H9 (cell line): ENCODE results near the gene PPP1R12B. TPM values are rescaled to one million over a fixed set of nuclear protein-coding genes. Genes with fewer than 3 reads are reported as not detected.

Experiments
- DNase-seq: peaks from one replicate; pipeline ENCODE4 v3.0.0-alpha.2; 2017
- H2AFZ ChIP-seq: one replicate; pipeline ENCODE4 v1.6.1; 2013; ENCODE audit warnings: mild to moderate bottlenecking, low read length, control low read depth, moderate library complexity
- H2AK5ac ChIP-seq: 2 replicates; pipeline ENCODE4 v1.6.1; 2013; ENCODE audit warnings: low read length, control low read depth, mixed read lengths; ENCODE audit not compliant: insufficient read length
- H2BK120ac ChIP-seq: one replicate; pipeline ENCODE4 v1.6.1; 2013; ENCODE audit warnings: low read depth, mild to moderate bottlenecking, low read length, control low read depth, inconsistent platforms; ENCODE audit not compliant: poor library complexity, severe bottlenecking
- H2BK12ac ChIP-seq: 2 replicates; pipeline ENCODE4 v1.6.1; 2013; ENCODE audit warnings: low read length, control low read depth, mixed read lengths, low read depth; ENCODE audit not compliant: insufficient read length
- H2BK15ac ChIP-seq: 2 replicates; pipeline ENCODE4 v1.6.1; 2013; ENCODE audit warnings: low read depth, low read length, control low read depth
- H2BK20ac ChIP-seq: one replicate; pipeline ENCODE4 v1.6.1; 2013; ENCODE audit warnings: low read depth, mild to moderate bottlenecking, low read length, control low read depth, inconsistent platforms; ENCODE audit not compliant: poor library complexity, severe bottlenecking
- H2BK5ac ChIP-seq: 2 replicates; pipeline ENCODE4 v1.6.1; 2013; ENCODE audit warnings: low read length, control low read depth, mixed read lengths; ENCODE audit not compliant: insufficient read length
- H3K14ac ChIP-seq: 2 replicates; pipeline ENCODE4 v1.6.1; 2013; ENCODE audit warnings: low read length, control low read depth; ENCODE audit not compliant: insufficient read depth
- H3K18ac ChIP-seq: 2 replicates; pipeline ENCODE4 v1.6.1; 2013; ENCODE audit warnings: low read depth, mild to moderate bottlenecking, mixed read lengths, low read length, control low read depth; ENCODE audit not compliant: insufficient read length
- H3K23ac ChIP-seq: 2 replicates; pipeline ENCODE4 v1.6.1; 2013; ENCODE audit warnings: low read length, control low read depth, mixed read lengths, low read depth; ENCODE audit not compliant: insufficient read length
- H3K23me2 ChIP-seq: 2 replicates; pipeline ENCODE4 v1.6.1; 2013; ENCODE audit warnings: low read depth, mild to moderate bottlenecking, mixed read lengths, low read length, control low read depth; ENCODE audit not compliant: insufficient read length, poor library complexity, severe bottlenecking
- H3K27ac ChIP-seq: 2 replicates; pipeline ENCODE4 v1.5.1; 2013; ENCODE audit warnings: low read length, control low read depth, mixed read lengths, low read depth; ENCODE audit not compliant: insufficient read length
- H3K27me3 ChIP-seq: 2 replicates; pipeline ENCODE4 v1.6.1; 2013; ENCODE audit warnings: low read length, control low read depth, inconsistent platforms; ENCODE audit not compliant: insufficient read depth
- H3K4ac ChIP-seq: 2 replicates; pipeline ENCODE4 v1.6.1; 2013; ENCODE audit warnings: low read depth, mild to moderate bottlenecking, control low read depth, inconsistent platforms, low read length, moderate library complexity
- H3K4me1 ChIP-seq: 2 replicates; pipeline ENCODE4 v1.6.1; 2013; ENCODE audit warnings: low read length, control low read depth, inconsistent platforms; ENCODE audit not compliant: insufficient read depth
- H3K4me2 ChIP-seq: 2 replicates; pipeline ENCODE4 v1.6.1; 2013; ENCODE audit warnings: low read length, control low read depth, mixed read lengths; ENCODE audit not compliant: insufficient read length, insufficient read depth
- H3K56ac ChIP-seq: 2 replicates; pipeline ENCODE4 v1.6.1; 2013; ENCODE audit warnings: low read depth, mild to moderate bottlenecking, mixed read lengths, low read length, control low read depth; ENCODE audit not compliant: insufficient read length
- H3K79me1 ChIP-seq: 2 replicates; pipeline ENCODE4 v1.6.1; 2013; ENCODE audit warnings: low read depth, mild to moderate bottlenecking, moderate library complexity, low read length, control low read depth, inconsistent platforms; ENCODE audit not compliant: insufficient read depth, poor library complexity, severe bottlenecking
- H3K79me2 ChIP-seq: 2 replicates; pipeline ENCODE4 v1.6.1; 2013; ENCODE audit warnings: low read length, control low read depth, inconsistent platforms; ENCODE audit not compliant: insufficient read depth
- H3K9ac ChIP-seq: 2 replicates; pipeline ENCODE4 v1.6.1; 2013; ENCODE audit warnings: low read length, control low read depth, mixed read lengths; ENCODE audit not compliant: insufficient read length; ENCODE audit errors: extremely low read depth
- H3K9me3 ChIP-seq: one replicate; pipeline ENCODE4 v1.6.1; 2013; ENCODE audit warnings: low read depth, low read length, inconsistent platforms; ENCODE audit not compliant: control insufficient read depth
- H3T11ph ChIP-seq: one replicate; pipeline ENCODE4 v1.6.1; 2013; ENCODE audit warnings: mild to moderate bottlenecking, low read length, control low read depth, inconsistent platforms
- H4K20me1 ChIP-seq: one replicate; pipeline ENCODE4 v1.6.1; 2013; ENCODE audit not compliant: control insufficient read depth, insufficient read length, insufficient read depth
- H4K5ac ChIP-seq: 2 replicates; pipeline ENCODE4 v1.6.1; 2013; ENCODE audit warnings: low read depth, mild to moderate bottlenecking, mixed read lengths, low read length, control low read depth; ENCODE audit not compliant: insufficient read length
- H4K8ac ChIP-seq: replicated peaks from 2 replicates; pipeline ENCODE4 v1.6.1; 2013; ENCODE audit warnings: low read length, control low read depth, mixed read lengths, low read depth; ENCODE audit not compliant: insufficient read length
- H4K91ac ChIP-seq: 2 replicates; pipeline ENCODE4 v1.6.1; 2013; ENCODE audit warnings: low read depth, mild to moderate bottlenecking, moderate library complexity, mixed read lengths, low read length, control low read depth; ENCODE audit not compliant: insufficient read length
- H3K27ac Mint-ChIP-seq, 3 experiments: 2 replicates in 2 of 3; 3 replicates in 1 of 3; pipeline ENCODE4 v1.8.0; 2020 to 2021; ENCODE audit warnings: mixed read lengths in 3 of 3, mild to moderate bottlenecking in 1 of 3, moderate library complexity in 1 of 3
- H3K27me3 Mint-ChIP-seq: 2 replicates; pipeline ENCODE4 v1.8.0; 2021; ENCODE audit warnings: low read depth, mild to moderate bottlenecking, moderate library complexity, mixed read lengths
- H3K36me3 Mint-ChIP-seq, 3 experiments: 2 replicates in 2 of 3; 3 replicates in 1 of 3; pipeline ENCODE4 v1.8.0; 2020 to 2021; ENCODE audit warnings: low read depth in 3 of 3, mixed read lengths in 3 of 3; ENCODE audit not compliant: insufficient read depth in 1 of 3
- H3K4me1 Mint-ChIP-seq, 2 experiments: 2 replicates each; pipeline ENCODE4 v1.8.0; 2020; ENCODE audit warnings: mixed read lengths in 2 of 2
- H3K4me3 Mint-ChIP-seq, 2 experiments: 2 replicates in 1 of 2; 3 replicates in 1 of 2; pipeline ENCODE4 v1.8.0; 2020 to 2021; ENCODE audit warnings: mild to moderate bottlenecking in 2 of 2, mixed read lengths in 2 of 2, moderate library complexity in 1 of 2
- H3K9me3 Mint-ChIP-seq, 2 experiments: 2 replicates in 1 of 2; 3 replicates in 1 of 2; pipeline ENCODE4 v1.8.0; 2020; ENCODE audit warnings: mild to moderate bottlenecking in 2 of 2, mixed read lengths in 2 of 2, moderate library complexity in 1 of 2
- CTCF ChIP-seq: fragments of 200-600 bp; sonication (generic); conservative IDR thresholded peaks from 3 replicates; pipeline ENCODE4 v1.8.0; 2021; ENCODE audit warnings: antibody characterized with exemption, mild to moderate bottlenecking
- WGBS: extraction: QIAGEN DNeasy Blood & Tissue Kit; methylation state at CpG from one replicate; pipeline ENCODE4 v1.1.7; 2013; ENCODE audit warnings: missing lambda C conversion rate, low lambda C conversion rate, mixed read lengths; ENCODE audit not compliant: insufficient read length; ENCODE audit errors: extremely low coverage; 5-methylcytosine and 5-hydroxymethylcytosine counted together
- total RNA-seq: library from RNA; stranded (reverse); gene quantifications from 2 replicates; pipeline ENCODE4 v1.2.1, GENCODE V29; 2021

Gene PPP1R12B
- total RNA-seq, 1 experiment from 2014 or later: 12.9 TPM

GRCh38 chr1:202540014-202540413 lies 191.5 kb downstream of the PPP1R12B start:
- no peaks in the 10 kb centered on the region for H3K9me3 Mint-ChIP-seq
- Histone ChIP-seq H3K18ac (no peak overlapping the region), H3K4me1 (peaks cover 4% of the 10 kb centered on the region; the same call in 1 of the 2 replicates), H3K79me2 (no peaks in the 10 kb centered on the region), H3K4me2 (no peak overlapping the region), H3K9me3 (no peaks in the 10 kb centered on the region), H2AK5ac (no peak overlapping the region), H3K27me3 (no peaks in the 10 kb centered on the region), H3K79me1 (no peaks in the 10 kb centered on the region), H4K8ac (no peak overlapping the region), H2BK15ac (no peak overlapping the region), H3T11ph (no peak overlapping the region), H2BK12ac (no peak overlapping the region), H3K4ac (no peak overlapping the region), H3K27ac (no peak overlapping the region), H4K5ac (no peak overlapping the region), H4K20me1 (no peaks in the 10 kb centered on the region), H3K9ac (no peak overlapping the region), H2BK20ac (no peak overlapping the region), H3K23me2 (no peaks in the 10 kb centered on the region), H3K23ac (no peak overlapping the region), H2BK120ac (no peak overlapping the region), H2AFZ (no peak overlapping the region), H3K56ac (no peak overlapping the region), H3K14ac (no peak overlapping the region), H2BK5ac (no peak overlapping the region), H4K91ac (no peak overlapping the region)
- DNase-seq: no peak
- no peaks in the 10 kb centered on the region for H3K36me3 Mint-ChIP-seq
- H3K4me3 Mint-ChIP-seq: no peak overlapping the region
- H3K27me3 Mint-ChIP-seq: no peaks in the 10 kb centered on the region
- H3K27ac Mint-ChIP-seq: no peak overlapping the region
- WGBS: no CpG with 5 or more reads among the region's 6 CpGs
- no peak for TF ChIP-seq CTCF
- peaks cover 26 to 27% of the 10 kb centered on the region in 2 experiments for H3K4me1 Mint-ChIP-seq
